GM19023 (cell line): ENCODE data around the gene ZBED1.
"Not testable (repeated sequence)": the region's sequence is repeated elsewhere in the genome, so short reads cannot be mapped to it uniquely, and the experiment has no call there.

Experiments used
- ATAC-seq: cut with Tn5 transposase; IDR thresholded peaks from one replicate; pipeline ENCODE4 v1.9.1; 2021; ENCODE audit warnings: mild to moderate bottlenecking, moderate library complexity; ENCODE audit not compliant: unreplicated experiment

Gene ZBED1

DNA sequence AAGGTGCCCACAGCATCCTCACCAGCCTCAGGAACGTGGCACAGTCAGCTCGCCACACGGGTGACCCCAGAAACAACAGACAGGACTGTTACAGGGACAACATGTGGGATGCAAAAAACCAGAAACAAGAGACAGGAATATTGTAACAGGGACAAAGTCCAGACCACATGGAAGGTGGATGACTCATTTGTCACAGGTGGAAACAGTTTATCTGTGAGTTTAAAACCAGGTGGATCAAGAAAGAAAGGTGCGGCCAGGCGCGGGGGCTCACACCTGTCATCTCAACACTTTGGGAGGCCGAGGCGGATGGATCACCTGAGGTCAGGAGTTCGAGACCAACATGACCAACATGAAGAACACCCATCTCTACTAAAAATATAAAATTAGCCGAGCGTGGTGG, 23.5 kb downstream of the ZBED1 start:
- not testable (repeated sequence) for ATAC-seq

DNA sequence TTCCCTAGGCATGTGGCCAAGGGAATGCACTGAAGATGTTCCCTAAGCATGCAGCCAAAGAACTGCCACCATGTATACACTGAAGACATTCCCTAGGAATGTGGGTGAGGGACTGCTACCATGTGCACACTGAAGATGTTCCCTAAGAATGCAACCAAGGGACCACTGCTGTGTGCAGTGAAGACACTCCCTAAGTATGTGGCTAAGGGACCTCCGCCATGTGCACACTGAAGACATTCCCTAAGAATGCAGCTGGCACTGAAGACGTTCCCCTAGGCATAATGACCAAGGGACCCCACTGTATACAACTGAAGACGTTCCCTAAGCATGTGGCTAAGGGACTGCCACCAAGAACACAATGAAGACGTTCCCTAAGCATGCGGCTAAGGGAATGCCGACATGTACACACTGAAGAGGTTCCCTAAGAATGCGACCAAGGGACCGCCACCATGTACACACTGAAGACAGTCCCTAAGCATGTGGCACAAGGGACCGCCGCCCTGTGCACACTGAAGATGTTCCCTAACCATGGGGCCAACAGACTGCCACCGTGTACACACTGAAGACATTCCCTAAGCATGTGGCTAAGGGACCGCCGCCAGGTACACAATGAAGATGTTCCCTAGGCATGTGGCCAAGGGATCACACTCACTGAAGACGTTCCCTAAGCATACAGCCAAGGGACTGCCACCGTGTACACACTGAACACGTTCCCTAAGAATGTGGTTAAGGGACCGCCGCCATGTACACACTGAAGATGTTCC, 25.6 kb downstream of the ZBED1 start:
- no peak for ATAC-seq

DNA sequence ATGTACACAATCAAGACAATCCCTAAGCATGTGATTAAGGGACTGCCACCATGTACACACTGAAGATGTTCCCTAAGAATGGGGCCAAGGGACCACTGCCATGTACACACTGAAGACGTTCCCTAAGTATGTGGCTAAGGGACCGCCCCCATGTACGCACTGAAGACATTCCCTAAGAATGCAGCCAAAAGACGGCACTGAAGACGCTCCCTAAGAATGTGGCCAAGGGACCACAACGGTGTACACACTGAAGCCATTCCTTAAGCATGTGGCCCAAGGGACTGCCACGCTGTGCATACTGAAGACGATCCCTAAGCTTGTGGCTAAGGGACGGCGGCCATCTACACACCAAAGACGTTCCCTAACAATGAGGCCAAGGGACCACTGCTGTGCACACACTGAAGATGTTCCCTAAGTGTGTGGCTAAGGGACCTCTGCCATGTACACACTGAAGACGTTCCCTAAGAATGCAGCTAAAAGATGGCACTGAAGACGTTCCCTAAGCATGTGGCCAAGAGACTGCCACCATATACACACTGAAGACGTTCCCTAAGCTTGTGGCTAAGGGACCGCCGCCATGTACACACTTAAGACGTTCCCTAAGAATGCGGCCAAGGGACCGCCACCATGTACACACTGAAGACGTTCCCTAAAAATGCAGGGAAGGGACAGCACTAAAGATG, 26.4 kb downstream of the ZBED1 start:
- ATAC-seq, result no peak

DNA sequence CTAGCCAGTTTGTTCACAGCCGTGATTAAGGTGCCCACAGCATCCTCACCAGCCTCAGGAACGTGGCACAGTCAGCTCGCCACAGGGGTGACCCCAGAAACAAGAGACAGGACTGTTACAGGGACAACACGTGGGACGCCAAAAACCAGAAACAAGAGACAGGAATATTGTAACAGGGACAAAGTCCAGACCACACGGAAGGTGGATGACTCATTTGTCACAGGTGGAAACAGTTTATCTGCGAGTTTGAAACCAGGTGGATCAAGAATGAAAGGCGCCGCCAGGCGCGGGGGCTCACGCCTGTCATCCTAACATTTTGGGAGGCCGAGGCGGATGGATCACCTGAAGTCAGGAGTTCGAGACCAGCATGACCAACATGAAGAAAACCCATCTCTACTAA, 27.7 kb downstream of the ZBED1 start:
- not testable (repeated sequence) for ATAC-seq

DNA sequence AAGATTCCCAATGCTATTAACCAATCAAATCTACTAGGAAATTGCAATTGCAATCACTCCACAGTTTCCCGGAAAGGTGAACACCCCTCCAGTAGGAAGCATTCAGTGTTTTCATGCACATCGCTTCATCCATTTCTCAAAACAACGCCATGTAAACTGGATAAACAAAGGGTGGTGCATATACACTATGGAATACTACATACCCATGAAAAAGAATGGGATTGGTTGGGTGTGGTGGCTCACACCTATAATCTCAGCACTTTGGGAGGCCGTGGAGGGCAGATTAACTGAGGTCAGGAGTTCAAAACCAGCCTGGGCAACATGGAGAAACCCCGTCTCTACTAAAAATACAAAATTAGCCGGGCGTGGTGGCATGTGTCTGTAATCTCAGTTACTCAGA, 29.1 kb downstream of the ZBED1 start:
- no peak for ATAC-seq

DNA sequence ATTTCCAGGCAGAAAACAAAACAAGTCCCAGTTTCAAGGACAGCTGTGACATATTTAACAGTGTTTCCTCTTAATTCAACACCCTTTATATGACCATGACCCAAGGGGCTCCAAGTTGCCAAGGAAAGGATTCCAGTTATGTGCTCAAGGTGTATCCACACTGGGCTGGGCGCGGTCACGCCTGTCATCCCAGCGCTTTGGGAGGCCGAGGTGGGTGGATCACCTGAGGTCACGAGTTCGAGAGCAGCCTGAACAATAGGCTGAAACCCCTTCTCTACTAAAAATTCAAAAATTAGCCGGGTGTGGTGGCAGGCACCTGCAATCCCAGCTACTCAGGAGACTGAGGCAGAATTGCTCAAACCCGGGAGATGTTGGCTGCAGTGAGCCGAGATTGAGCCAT, 29.6 kb downstream of the ZBED1 start:
- not testable (repeated sequence) for ATAC-seq

DNA sequence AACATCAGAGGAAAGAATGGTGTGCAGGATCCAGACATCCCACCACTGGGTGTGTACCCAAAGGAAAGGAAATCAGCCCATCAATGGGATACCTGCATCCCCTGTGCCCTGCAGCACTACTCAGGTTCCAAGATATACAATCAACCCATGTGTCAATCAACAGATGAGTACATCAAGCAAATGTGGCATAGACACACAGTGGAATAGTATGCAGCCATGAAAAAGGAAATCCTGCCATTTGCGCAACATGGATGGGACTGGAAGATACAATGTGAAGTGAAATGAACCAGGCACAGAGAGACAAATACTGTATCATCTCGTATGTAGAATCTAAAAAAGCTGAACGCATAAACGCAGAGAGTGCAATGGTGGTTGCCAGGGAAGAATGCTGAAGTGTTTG, 30.9 kb downstream of the ZBED1 start:
- not testable (repeated sequence) for ATAC-seq

DNA sequence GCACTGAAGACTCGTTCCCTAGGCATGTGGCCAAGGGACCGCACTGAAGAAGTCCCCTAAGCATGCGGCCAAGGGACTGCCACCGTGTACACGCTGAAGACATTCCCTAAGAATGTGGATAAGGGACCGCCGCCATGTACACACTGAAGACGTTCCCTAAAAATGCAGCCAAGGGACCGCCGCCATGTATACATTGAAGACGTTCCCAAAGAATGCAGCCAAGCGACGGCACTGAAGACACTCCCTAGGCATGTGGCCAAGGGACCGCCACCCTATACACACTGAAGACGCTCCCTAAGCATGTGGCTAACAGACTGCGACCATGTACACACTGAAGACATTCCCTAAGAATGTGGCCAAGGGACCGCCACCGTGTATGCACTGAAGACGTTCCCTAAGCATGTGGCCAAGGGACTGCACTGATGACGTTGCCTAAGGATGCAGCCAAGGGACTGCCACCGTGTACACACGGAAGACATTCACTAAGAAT, 31.5 kb downstream of the ZBED1 start:
- no peak for ATAC-seq

DNA sequence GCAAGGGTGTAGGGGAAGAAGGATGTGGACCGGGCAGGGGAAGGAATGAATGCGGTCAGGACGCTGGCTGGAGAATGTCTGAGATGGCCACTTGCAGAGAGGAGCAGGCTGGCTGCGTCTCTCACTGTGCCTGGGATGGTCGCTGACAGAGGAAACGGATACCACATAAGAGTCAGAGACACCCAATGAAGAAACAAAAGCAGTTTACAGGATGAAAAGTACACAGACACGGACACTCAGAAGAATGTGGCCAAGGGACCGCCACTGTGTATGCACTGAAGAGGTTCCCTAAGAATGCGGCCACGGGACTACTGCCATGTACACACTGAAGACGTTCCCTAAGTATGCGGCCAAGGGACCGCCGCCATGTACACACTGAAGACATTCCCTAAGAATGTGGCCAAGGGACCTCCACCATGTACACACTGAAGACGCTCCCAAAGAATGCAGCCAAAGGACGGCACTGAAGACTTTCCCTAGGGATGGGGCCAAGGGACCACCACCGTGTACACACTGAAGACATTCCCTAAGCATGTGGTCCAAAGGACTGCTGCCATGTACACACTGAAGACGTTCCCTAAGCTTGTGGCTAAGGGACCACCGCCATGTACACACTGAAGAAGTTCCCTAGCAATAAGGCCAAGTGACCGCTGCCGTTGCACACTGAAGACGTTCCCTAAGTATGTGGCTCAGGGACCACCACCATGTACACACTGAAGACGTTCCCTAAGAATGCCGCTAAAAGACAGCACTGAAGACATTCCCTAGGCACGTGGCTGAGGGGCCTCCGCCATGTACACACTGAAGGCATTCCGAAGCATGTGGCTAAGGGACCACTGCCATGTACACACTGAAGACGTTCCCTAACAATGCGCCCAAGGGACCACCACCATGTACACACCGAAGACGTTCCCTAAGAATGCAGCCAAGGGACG, 32.2 kb downstream of the ZBED1 start:
- no peak for ATAC-seq

DNA sequence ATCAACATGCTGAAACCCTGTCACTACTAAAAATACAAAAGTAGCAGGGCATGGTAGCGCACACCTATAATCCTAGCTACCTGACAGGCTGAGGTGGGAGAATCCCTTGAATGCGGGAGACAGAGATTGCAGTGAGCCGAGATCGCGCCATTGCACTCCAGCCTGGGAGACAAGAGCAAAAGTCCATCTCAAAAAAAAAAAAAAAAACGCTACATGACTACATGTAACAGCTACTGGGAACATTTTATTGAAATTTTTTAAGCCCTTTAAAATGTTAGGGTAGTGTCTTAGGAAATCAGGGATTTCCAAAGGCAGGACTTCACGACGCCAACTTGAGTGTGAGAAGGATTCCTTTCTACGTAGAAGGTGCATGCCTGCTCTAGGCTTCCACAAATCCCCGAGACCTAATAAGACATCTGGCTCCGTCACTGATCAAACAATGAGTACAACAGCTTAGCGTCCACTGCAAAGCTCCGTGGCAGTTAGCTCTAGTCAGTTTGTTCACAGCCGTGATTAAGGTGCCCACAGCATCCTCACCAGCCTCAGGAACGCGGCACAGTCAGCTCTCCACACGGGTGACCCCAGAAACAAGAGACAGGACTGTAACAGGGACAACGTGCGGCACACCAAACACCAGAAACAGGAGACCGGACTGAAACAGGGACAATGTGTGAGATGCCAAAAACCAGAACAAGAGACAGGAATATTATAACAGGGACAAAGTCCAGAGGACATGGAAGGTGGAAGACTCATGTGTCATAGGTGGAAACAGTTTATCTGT, 33.7 kb downstream of the ZBED1 start:
- ATAC-seq, result no peak

DNA sequence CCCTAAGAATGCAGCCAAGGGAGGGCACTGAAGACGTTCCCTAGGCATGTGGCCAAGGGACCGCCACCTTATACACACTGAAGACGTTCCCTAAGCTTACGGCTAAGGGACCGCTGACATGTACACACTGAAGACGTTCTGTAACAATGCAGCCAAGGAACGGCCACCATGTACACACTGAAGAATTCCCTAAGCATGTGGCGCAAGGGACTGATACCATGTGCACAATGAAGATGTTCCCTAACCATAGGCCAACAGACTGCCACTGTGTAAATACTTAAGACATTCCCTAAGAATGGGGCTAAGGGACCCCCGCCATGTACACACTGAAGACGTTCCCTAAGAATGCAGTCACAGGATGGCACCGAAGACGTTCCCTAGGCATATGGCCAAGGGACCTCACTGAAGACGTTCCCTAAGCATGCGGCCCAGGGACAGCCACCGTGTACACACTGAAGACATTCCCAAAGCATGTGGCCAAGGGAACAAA, 36.1 kb downstream of the ZBED1 start:
- ATAC-seq, result no peak

DNA sequence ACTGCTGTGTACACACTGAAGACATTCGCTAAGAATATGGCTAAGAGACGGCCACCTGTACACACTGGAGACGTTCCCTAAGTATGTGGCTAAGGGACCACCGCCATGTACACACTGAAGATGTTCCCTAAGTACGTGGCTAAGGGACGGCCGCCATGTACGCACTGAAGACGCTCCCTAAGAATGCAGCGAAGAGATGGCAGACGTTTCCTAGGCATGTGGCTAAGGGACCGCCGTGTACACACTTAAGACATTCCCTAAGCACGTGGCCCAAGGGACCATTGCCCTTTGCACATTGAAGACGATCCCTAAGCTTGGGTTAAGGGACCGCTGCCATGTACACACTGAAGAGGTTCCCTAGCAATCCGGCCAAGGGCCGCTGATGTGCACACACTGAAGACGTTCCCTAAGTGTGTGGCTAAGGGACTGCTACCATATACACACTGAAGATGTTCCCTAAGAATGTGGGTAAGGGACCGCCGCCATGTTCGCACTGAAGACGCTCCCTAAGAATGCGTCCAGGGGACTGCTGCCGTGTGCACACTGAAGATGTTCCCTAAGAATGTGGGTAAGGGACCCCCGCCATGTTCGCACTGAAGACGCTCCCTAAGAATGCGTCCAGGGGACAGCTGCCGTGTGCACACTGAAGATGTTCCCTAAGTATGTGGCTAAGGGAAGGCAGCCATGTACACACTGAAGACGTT, 36.7 kb downstream of the ZBED1 start:
- ATAC-seq, result no peak

DNA sequence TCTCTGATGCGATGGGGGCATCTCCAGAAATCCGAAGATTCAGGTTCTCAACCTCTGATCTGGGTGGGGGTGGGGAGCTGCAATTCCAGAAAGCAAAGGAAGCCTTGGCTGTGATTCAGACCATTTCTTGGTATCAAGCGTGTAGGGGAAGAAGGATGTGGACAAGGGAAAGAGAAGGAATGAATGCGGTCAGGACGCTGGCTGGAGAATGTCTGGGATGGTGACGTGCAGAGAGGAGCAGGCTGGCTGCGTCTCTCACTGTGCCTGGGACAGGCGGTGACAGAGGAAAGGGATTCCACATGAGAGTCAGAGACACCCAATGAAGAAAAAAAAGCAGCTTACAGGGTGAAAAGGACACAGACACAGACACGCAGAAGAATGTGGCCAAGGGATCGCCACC, 37.3 kb downstream of the ZBED1 start:
- not testable (repeated sequence) for ATAC-seq

DNA sequence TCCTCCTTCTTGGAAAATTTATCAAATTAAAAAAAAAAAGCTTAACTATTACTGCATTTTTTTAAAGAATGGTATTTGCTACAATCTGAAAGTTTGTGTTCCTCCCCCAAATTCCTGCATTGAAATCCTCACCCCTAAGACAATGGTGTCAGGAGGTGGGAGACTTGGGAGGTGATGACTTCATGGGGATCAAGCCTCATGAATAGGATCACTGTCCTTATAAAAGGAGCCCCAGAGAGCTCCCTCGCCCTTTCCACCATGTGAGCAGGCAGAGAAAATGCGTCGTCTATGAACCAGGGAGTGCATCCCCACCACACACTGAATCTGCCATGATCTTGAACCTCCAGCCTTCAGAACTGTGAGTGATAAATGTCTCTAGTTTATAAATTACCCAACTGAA, 38.0 kb downstream of the ZBED1 start:
- no peak for ATAC-seq

DNA sequence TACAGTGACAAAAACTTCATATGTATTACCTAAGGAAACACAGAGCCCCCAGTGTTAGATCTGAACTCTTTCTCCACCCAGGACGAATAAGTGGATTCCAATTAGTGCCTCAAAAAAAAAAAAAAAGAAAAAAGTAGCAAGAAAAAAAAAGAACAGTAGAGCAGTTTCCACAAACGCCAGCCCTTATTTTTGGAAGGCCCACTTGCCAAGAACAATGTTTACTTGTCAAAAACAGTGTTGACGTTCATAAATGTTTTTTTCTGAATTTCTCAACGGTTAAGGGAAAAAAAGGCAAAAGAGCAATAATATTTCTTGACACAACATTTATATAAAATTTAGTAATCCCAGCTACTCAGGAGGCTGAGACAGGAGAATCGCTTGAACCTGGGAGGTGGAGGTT, 38.7 kb downstream of the ZBED1 start:
- ATAC-seq, result no peak

DNA sequence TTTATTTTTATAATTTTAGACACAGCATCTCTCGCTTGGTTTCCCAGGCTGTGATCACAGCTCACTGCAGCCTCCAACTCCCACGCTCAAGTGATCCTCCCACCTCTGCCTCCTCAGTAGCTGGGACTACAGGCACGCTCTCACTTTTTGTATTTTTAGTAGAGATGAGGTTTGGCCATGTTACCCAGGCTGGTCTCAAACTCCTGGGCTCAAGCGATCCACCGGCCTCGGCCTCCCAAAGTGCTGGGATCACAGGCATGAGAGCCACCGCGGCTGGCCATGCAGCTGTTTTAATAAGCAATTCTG, 39.1 kb downstream of the ZBED1 start:
- no peak for ATAC-seq

DNA sequence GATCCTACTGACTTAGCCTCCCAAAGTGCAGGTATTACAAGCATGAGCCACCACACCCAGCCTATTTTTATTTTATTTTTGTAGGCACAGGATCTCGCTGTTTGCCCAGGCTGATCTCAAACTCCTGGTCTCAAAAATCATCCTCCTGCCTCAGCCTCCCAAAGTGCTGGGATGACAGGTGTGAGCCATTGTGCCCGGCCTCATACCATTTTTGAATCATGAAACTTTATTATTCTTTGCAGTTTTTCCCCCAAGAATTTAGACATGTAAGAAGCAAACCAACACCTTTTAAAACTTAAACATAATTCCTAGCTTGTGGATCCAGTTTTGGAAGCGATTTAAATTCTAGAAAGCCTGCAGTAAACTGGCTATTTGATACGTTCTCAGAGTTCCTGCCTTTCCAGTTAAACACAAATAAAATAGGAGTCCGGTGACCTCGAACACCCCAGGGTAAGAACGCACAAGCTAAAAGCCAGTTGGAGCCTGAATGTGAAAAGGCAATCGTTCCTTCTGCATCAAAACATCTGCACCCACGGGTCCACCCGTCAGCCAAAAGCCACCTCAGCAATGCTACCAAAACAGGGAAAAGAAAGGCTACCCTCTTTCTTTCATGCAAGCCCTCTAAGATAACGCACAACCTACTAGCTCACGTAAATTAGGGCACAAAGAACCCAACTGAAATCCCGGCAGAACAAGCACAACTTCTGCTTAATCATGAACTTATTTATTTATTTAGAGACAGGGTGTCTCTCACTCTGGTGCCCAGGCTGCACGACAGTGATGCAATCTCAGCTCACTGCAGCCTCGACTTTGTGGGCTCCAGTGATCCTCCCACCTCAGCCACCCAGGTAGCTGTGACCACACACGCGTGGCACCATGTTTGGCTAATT, 39.7 kb downstream of the ZBED1 start:
- not testable (repeated sequence) for ATAC-seq

DNA sequence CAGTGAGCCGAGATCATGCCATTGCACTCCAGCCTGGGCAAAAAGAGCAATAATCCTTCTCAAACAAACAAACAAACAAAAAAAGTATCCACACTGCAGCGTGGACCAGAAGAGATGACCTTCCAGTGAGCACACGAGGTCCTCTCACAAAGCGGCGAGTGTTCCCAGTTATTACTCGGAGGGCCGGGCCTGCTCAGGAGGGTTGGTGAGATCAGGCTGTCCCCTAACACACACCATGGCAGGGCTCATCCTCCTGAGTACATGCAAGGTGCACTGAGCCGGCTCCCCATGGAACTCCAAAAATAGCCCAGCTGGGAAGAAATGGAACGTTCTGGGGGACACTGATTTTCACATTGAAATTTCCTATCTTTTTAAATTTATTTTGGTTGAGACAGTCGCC, 40.7 kb downstream of the ZBED1 start:
- ATAC-seq, result not testable (repeated sequence)

DNA sequence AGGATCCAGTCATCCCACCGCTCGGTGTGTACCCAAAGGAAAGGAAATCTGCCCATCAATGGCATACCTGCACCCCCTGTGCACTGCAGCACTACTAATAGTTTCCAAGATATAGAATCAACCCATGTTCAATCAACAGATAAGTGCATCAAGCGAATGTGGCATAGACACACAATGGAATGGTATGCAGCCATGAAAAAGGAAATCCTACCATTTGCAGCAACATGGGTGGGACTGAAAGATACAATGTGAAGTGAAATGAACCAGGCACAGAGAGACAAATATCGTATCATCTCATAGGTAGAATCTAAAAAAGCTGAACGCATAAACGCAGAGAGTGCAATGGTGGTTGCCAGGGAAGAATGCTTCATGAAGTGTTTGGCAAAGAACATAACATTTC, 42.5 kb downstream of the ZBED1 start:
- no peak for ATAC-seq
